ENCODE data around the gene NAALADL2.

The NAALADL2 gene

DNA sequence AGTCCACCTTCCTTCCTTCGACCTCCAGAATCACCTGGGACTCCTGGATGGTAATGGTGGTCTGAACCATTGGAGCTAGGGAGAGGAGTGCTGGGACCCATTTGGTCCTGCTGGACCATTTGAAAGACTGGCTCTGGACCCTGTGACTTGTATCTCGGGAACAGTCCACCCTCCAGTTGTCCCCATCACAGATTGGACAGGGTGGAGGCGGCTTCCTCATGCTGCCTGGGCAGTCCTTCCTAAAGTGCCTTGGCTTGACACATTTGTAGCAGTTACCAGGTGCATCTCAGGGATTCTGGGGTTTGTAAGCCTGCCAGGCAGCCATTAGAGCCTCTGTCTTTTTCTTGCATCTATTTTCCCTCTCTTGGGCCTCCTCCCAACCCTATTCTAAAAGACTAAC lies 758.1 kb downstream of the NAALADL2 start:
- DNase-seq, result no peak

DNA sequence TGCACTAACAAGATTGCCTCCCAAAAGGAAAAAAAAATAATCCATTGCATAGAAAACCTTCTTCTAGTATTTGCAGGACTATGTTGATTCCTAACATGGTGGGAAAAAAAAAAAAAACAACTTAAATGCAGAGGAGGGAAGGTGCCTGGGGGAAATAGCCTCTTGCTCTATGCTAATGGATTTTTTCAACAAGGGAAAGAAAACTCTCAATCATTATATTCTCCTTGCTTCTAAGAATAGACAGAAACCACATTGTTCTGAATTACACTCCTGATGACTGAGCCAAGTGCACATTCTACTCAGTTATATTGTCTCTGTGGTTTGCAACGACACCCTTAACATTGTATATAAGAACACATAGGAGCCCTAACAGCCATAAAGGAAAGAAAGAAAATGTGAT lies 760.2 kb downstream of the NAALADL2 start:
- no peak for DNase-seq

DNA sequence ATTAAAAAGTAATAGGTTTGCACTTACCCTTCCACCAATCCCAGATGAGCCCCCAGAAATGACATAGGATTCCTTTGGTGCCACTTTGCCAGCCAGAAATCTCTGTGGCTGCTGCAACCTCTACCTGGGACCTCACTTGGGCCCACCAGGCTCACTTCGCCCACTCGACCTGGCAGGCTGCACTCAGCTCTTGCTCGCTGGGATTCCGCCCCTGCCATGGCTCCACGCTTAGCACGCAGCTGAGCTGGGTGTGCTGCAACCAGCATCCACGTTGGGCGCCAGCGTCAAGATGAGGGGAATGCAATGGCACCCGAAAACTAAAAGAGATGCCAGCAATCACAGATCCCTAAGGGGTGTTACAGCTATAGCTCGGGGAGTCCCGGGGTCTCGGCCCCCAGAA lies 761.0 kb downstream of the NAALADL2 start:
- no peak for DNase-seq

DNA sequence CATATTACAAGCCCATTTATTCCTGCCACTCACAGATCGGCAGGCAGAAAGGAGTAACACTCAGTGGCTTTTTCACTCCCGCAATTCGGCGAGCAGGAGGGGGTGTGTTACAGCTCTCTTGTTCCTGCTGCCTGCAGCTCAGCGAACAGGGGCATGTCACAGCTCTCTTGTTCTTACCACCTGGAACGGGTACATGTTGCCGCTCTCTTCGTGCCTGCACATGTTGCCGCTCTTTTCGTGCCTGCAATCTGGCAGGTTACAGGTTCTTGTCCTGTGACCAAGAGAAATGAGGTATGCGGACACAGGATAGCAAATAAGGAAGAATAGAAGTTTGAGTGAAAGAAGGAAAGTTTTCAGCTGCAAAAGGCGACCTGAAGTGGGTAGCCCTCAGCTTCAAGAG lies 761.4 kb downstream of the NAALADL2 start:
- DNase-seq, result no peak

DNA sequence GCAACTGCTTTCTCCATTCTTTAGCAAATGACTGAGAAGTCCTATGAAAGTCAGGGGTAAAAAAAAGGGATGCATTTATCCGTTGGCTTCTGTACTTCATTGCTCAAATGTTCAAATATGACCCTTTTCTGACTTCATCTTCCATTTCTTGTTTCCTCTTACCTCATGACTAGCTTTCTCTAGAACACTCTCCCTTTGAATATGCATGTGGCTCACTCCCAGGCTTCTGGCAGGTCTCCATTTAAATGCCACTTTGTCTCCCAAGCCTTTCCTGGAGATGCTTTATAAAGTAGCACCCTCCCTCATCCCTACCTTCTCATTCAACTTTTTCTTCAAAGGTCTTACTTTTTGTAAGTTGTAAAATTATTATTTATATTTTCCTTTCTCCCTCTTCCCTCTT lies 781.8 kb downstream of the NAALADL2 start:
- DNase-seq, result no peak

DNA sequence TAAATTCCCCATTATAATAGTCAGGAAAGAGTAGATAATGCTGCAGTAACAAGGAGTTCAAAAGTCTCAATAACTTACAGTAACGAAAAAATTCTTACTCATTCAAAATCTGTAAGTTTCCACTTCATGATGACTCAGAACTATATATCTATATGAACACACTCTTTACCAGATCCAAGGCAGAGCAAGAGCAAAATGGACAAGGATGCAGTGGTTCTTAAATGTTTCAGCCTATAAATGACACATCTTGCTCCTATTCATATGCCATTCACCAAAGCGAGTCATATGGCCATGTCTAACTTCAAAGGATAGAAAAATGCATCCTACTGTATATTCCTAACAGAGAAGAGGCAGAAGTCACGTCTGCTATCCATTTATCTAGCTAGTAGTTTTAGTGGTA lies 787.7 kb downstream of the NAALADL2 start:
- DNase-seq, result peak; percentile 6

DNA sequence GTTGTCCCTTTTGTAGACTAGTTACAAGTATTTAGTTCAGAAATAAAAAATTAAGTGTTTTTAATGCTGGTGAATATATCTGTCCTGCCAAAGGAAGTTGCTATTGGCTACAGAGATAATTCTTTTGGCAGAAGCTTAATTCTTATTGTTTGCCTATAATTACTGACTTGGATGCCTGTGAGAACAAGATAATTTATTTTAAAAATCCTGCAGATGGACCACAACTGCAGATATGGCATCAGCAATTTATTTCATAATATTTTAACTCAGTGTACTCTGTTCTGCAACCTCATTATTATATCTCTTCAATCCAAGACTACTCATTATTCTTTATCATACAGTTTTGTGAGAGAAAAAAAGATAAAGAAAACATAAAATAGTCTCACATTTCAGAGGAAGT lies 789.8 kb downstream of the NAALADL2 start:
- no peak for DNase-seq

DNA sequence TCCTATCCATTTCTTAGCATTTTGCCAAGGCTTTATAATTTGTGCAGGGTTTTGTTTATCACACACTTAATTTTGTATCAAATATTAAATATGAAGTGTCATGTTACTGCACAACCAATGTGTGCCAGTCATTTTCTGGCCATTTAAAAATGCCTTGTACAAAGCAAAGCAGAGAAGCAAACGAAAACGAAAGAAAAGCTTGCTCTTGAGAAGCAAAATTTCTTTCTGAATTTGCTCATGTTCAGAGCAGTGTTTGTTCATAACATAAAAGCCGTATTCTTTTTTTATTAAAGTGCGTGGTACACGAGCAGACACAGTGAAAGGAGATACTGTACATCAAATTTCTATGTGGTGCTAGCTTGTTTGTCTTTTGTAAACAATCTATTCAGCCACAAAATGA lies 792.6 kb downstream of the NAALADL2 start:
- no peak for DNase-seq

DNA sequence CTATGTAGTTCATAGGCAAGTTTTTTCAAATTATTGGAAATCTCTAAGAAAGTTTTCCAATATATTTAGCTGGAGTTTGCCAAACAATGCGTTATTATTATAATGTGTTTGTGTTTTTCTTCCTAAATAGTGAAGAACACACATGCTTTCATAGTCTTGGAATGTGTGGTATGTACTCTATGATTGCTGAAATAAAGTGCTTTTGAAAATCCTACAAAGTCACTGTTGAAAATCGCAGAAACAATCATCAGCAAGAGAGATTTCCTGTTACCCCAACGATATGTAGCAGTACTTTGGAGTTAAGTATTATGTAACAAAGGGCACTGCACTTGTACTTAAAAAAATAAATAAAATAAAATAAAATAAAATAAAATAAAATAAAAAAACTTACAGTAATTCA lies 796.2 kb downstream of the NAALADL2 start:
- DNase-seq, result no peak

DNA sequence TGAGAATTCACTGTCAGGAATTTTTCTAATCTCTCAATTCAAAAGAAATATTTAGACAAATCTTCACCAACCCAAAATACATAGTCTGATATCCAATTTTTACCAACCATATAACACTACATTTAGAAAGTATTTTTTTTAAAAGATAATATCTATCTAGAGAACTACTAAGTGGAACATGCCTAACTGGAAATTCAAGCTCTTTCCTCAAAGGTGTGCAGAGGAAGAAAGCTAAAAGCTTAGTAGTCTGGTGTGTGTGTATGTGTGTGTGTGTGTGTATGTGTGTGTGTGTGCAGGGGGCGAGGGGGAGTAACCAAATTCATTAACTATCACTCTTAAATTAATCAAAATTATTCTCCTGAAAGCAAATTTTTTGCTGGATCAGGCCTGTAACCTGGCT lies 797.3 kb downstream of the NAALADL2 start:
- no peak for DNase-seq

DNA sequence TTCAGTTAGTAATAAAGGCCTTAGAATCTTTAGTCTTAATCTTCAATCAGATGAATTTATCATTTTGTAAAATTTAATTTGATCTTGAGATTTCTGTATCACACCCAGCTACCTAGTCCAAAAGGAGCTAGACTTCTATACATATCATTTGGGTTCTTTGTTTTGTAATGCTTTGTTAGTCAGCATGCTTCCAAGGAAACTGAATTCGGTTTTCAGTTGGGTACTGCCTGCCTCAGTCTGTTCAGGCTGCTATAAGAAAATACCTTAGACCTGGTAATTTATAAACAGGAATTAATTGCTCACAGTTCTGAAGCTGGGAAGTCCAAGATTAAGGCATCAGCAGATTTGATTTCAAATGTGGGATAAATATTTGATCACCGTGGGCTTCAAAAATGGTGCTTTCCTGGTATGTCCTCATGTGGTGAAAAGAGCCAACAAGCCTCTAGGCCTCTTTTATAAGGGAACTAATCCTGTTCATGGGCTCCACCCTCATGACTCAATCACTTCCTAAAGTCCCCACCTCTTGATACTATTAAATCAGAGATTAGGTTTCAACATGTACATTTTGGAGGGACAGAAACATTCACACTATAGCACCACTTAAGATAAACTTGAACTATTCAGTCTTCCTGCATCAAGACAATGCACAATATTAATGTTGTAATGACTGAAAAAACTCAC lies 800.7 kb downstream of the NAALADL2 start:
- no peak for DNase-seq

DNA sequence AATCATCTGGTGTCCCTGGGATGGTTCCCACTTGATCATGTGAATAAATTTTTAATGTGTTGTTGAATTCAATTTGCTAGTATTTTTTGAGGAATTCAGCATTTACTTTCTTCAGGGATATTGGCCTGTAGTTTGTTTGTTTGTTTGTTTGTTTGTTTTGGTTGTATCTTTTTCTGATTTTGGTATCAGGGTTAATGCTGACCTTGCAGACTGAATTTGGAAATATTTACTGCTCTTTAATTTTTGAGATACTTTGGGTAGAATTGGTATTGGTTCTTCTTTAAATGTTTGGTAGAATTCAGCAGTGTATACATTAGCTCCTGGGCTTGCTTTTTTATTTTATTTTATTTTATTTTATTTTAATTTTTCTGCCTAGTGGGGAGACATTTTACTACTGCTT lies 803.7 kb downstream of the NAALADL2 start:
- DNase-seq, result no peak

DNA sequence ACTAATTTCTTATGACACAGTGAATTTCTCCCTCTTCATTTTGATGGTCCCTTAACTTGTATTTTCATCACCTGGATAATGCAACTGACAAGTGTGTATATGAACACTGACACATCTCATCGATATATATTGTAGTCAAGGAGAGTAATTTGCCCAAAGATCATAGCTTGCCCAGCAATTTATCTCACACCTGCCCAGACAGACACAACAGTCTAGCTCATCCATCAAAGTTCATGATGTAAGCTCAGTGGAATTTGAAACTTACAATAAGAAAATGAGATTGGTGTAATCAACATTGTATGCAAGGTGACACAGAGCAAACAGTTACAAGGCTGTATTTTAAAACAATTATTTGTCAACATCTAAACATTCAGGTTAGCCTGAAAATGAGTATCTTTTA lies 805.8 kb downstream of the NAALADL2 start:
- no peak for DNase-seq

DNA sequence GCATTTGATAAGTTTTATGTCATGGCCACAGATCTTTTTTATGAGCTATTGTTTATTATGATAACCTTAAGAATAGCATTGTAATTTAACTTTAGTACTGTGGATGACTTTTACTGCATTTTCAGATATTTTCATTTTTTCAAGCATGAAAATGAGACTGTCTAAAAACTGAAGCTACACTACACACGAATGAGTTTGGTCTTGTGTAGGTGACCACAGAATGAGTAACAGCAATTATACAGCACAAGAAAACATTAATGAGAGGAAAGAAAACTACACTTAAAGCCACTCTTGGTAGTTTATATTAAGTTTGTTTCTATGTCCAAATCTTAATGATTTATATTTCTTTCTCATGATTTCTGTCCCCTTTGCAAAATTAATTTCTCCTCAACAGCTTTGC lies 809.2 kb downstream of the NAALADL2 start:
- DNase-seq, result no peak

DNA sequence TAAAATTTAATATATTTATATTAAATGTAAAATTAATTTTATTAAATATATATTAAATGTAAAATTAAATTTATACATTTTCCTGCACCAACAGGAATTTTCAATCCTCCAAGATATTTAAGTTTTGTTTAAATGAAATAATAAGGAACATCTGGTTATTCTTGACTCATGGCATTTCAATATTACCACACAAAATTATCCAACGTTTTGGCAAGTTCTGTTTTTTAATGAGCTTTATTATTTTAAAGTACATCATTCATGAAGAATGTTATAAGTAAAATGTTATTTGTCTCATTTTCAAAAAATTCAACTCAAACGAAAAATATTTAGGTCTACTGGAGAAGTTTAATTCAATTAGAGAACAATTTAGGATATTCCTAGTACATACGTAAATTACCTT lies 811.4 kb downstream of the NAALADL2 start:
- no peak for DNase-seq

DNA sequence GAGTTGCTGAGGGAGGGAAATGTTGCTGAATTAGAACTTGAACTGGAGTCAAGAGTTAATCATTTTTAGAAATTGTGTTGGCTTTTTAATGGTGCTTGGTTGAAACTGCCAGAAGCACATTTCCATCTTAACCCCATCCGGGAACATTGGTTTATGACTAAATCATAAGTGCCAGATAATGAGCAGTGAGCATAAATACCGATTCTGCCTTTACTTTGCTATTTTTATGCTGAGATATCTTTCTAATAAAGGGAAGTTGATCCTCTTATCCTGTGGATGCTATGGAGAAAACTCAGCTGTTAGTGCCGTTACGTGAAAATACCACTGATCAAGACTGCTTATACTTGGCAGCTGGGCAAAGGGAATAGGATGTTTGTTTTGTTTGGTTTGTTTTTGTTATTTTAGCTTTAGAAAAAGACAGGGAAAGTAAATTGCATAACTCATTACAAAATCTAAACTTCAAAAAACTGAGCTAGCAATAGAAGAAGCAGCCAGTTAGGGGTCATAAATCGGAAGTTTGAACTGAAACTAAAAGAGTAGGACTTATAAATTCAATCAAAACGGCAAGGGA lies 813.1 kb downstream of the NAALADL2 start:
- no peak for DNase-seq

DNA sequence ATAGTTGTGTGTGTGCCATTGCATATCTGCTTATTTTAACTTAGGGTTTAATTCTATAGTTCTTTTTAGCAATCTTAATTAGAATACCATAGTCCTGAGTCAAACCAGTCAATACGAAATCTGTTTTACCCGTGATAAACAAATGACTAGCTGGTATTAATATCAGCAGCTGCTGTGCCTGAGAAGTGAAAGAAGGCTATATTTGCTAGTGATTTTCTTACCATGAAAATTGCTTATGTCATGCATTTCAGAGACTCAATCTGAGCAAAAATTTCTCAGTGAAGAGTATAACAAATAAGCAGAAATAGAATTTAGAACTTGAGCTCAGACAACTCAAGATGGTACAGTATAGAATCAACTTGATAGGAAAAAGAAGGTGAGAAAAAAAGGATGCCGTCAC lies 820.4 kb downstream of the NAALADL2 start:
- no peak for DNase-seq

DNA sequence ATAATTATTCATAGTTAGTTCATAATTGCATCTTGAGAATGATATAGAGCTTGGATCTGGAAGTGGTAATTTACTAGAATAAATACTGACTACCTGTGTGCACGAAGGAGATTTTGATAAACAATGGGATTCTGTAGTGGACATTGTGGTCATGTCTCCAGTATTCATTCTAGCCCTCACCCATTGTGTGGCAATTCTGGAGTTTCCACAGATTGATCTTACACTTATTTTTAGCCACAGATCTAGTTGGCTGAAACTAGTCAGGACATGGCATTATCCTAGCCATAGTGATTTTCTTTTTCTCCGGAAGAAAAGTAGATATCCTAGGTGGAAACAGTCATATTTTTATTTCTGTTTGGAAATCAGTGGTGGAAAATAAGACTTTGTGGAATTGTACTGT lies 833.1 kb downstream of the NAALADL2 start:
- no peak for DNase-seq

DNA sequence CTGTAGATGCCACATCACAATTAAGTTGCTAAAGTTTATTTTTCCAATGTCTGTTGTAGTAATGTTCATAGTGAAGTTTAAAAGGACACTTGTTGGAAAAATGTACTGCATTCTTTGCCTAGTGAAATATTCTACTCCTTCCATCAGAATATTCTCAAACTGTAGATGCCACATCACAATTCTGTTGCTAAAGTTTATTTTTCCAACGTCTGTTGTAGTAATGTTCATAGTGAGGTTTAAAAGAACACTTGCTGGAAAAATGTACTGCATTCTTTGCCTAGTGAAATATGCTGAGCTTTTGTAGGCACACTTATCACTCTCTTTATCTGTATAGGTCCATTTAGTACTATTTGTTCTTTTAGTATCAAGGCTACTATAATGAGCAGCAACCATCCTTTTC lies 836.1 kb downstream of the NAALADL2 start:
- DNase-seq, result no peak

DNA sequence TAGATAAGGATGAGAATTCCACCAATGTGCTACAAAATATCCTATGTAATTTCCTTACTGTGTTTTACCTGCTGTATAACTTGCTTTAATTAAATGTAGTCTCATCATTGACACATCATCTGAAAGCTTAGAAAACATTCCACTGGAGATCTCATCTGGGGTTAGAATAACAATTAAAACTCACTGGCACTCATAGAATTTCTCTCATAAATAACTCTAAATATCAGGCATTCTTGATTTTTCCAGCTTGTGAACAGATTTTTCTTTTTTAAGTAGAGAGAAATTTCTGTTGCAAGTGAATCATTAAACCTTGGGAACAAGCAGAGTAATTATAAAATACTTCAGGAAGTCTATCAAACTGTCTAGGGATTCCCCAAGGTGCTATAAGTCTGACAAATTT lies 843.8 kb downstream of the NAALADL2 start:
- no peak for DNase-seq

DNA sequence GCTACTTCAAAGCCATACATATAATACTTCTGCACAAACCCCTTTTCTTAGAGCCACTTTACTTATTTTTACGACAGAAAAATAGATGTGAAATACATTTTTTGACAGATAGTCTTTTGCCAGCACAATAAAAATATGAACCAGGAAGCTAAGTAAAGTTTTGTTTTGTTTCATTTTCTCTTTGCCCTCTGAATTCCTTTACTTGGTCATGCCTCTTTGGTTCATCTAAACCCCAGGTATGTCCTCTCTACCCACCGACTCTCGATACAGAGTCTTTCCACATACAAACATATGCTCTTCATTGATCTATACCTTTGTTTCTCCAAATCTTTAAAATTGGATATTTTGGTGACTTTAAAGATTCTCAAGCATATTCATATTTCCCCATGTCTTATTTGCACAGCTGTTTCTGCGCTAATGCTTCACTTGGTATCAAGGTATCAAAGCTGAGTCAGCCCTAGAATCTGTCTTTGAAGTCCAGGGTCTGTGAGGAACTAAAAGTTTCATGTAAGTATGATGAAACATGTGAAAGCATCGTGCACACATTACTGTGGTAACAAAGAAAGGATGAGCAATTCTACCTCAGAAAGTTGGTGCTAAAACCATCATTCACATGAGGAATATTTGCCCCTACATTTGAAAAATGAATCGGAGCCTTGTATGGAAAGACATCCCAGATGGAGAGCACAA lies 845.4 kb downstream of the NAALADL2 start:
- no peak for DNase-seq

DNA sequence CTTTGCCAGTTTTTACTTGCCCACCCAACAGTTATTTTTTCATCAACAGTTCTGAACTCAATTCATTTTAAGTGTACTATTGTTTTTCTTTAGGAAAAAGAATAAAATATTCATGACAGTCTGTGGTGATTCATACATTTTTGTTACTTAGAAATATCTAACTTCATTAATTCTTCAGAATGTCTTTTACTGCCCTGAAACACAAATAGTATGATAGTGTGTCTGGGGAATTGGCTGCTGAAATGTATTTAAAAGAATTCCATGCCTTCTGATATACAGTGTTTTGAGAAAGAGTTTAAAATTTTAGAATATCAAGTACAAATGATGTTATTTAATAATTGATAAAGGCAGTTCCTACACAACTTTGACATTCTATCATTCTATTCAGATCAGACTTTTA lies 854.1 kb downstream of the NAALADL2 start:
- no peak for DNase-seq

DNA sequence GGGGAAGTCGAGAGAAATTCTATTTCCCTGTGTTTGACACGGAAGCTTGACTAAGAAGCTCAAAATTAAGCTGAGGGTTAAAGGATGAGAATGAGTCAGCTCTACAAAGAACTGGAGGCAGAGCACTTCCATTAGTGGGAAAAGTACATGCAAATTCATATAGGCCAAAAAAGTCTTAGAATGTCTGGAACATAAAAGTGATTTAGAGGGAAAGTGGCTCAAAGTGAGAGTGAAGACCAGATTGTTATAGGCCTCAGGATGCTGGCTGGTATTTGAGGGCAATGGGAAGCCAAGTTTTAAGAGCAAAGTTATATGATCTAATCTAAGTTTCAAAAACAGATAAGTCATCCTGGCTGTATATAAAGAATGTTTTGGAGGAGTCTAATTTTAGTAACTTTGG lies 857.3 kb downstream of the NAALADL2 start:
- no peak for DNase-seq

DNA sequence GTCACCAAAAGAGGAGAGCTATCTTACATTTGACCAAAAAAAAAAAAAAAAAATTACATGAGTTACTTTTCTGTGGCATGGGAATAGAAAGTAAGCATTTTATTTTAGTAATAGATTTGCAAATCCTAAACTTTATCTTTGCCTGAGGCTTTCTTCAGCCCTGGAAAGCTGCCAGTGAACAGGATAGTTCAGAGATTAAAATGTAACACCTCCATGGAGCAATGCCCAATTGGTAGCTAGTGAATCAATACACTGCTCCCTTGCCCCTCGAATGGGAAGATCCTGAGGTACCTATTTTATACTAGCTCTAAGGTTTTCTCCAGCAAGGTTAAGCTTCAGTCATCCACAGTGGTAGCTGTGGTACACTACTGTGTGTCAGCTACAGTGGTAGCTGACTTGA lies 867.1 kb downstream of the NAALADL2 start:
- no peak for DNase-seq

DNA sequence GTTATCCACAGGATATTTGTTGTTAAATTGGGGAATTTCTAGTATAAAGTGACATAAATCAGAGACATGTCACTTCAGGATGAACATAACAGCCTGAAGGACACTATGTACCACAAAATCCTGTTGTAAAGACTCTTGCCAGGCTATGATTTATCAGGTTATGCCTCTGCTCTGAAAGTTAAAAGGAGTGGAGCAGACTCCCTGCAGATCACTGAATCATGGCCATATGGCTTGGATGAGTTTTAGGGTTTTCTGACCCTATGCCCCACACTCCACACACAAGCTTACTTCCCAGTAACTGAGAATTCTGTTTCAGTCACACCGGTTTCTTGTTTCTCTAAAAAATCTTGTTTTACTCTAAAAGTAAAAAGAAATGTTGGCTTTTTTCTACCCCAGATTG lies 869.4 kb downstream of the NAALADL2 start:
- no peak for DNase-seq

All from activated CD4-positive, alpha-beta T cell treated with anti-CD3 and anti-CD28 coated beads, Interleukin-2, amount 50 U/mL, for 16 hours (primary cell).